Neural cell (in vitro differentiated cells): ENCODE results near the gene DNASE1L2.

Experiments used
- CTCF ChIP-seq: fragments of 450-650 bp; IDR thresholded peaks from 2 replicates; pipeline ENCODE4 v1.5.1; 2014; ENCODE audit warnings: antibody characterized with exemption, mild to moderate bottlenecking, moderate library complexity; ENCODE audit not compliant: poor library complexity, severe bottlenecking
- EP300 ChIP-seq: fragments of 450-650 bp; conservative IDR thresholded peaks from 2 replicates; pipeline ENCODE4 v1.6.1; 2014; ENCODE audit warnings: antibody characterized with exemption, mild to moderate bottlenecking, moderate library complexity; ENCODE audit not compliant: poor library complexity, severe bottlenecking
- EZH2 ChIP-seq: fragments of 200-600, 300-800 bp; shearing (Covaris generic), sonication (generic); IDR thresholded peaks from 2 replicates; pipeline ENCODE4 v1.6.1; 2014; ENCODE audit warnings: antibody characterized with exemption, low read length, borderline replicate concordance, mild to moderate bottlenecking; ENCODE audit not compliant: insufficient read depth, poor library complexity, severe bottlenecking
- POLR2AphosphoS5 ChIP-seq: IDR thresholded peaks from 2 replicates; pipeline ENCODE4 v1.6.1; 2012
- REST ChIP-seq: IDR thresholded peaks from 2 replicates; pipeline ENCODE4 v1.6.1; 2012; ENCODE audit warnings: borderline replicate concordance

- TF ChIP-seq CTCF (no peak), EZH2 (no peak), REST (no peak), EP300 (no peak), POLR2AphosphoS5 (no peak)
These were observed at the start of gene DNASE1L2 for GRCh38 chr16:2236337-2237101.
